Right hindlimb (tissue), 1 donor: Measurements from ENCODE around the gene SNCA.

ENCODE experiments used
- DNase-seq: peaks from one replicate; pipeline ENCODE4 v3.0.0-alpha.2; 2018

SNCA gene

GRCh38 chr4:89703829-89704590 lies 133.0 kb downstream of the SNCA start:
- DNase-seq = no peak

DNA sequence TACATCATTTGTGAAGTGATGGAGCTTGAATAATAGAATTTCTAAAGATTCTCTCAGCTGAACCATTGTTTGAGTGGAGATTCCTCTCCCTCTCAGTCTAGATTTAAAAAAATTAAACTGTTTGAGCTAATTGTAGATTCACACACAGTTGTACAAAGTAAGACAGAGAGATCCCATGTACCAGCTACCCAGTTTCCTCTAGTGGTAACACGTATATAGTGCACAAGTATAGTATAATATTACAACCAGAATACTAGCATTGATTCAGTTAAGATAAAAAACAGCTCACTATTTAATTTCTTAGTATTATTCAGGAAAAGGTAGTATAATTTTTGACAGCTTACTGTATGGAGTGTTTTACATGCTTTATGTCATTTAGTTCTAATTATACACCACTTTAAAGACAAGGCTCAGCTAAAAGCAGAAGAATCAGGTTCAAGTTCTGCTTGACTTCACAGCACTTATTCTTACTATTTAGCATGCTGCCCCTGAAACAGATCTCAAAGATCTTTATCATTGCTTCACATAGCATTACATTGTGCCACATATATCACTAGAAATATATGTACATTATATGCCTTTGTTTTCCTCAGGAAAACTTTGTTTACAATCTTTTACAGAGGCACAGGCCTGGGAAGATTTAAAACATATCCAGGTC lies 136.1 kb downstream of the SNCA start:
- no peak for DNase-seq

- no peak for DNase-seq
Observed at GRCh38 chr4:89685690-89686089, 151.3 kb downstream of the SNCA start.

DNA sequence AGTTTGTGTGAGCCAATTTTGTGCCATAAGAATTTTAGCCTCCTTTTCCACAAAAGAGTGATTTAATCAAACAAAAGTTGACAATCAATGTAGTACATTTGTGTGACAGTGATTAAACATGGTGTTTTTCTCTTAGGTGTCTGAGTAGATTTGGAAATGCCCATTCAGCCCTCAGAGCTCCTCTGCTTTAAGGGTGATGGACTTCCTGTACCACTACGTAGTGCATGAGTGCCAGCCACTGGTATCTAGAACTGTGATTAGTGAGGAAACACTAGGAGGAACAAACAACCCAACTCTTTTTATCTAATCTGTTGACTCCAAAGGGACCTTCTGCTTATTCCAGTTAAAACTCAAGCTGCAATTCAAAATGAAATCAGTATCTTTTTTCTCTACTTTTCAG lies 151.7 kb downstream of the SNCA start:
- DNase-seq = no peak

GRCh38 chr4:89684536-89684935 lies 152.4 kb downstream of the SNCA start:
- DNase-seq = no peak

DNA sequence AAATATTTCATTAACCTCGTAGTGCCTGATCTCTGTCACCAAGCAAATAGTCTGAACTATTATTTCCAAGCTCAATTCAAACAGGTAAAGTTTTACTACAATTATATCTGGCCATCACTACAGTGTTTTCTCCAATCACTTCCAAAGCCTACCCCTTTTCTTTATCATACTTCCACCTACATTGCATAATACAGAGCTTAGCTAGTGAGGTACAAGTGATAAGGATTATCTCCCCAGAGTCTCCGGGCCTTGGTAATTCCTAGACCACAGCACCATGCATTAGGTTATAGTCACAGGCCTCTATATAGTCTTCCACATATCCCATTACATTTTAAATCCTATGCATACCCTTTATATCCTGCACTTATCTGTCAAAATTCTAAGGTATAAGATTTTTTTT lies 154.2 kb downstream of the SNCA start:
- no peak for DNase-seq

GRCh38 chr4:89681671-89682070 lies 155.3 kb downstream of the SNCA start:
- DNase-seq = no peak

GRCh38 chr4:89681219-89681618 lies 155.7 kb downstream of the SNCA start:
- no peak for DNase-seq

DNA sequence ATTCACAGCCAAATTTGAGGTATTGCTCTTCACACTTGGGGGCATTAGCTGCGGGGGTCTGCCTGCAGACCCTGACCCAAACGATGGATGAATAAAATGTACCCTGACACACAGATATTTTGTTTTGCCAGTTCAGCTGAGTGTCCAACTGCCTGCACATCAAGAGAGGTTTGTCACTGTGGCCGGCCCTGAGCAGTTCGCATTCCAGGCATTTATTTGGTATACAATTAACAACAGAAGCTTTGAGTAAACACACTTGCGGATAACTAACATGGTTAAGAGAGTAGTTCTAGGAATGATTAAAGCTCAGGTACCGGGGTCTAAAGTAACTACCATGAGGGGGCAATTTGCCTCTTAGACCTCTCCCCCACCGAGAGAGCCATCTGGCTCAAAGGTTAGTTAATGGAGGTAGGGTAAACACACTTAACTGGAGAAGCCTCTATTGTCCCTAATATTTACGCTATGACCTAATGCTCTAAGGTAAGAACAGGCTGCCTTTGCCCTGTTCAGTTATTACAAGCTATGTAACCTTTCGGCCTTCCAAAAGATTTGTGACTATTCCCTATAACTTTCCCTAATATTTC lies 162.0 kb downstream of the SNCA start:
- DNase-seq = no peak
